Fibroblast of mammary gland (primary cell): Measurements from ENCODE around the gene C10orf67.
"Not testable (repeated sequence)": the region's sequence is repeated elsewhere in the genome, so short reads cannot be mapped to it uniquely, and the experiment has no call there.

ENCODE experiments used
- DNase-seq: peaks from one replicate; pipeline ENCODE4 v3.0.0-alpha.2; 2010; ENCODE audit warnings: low read depth
- H3K4me3 ChIP-seq: 2 replicates; pipeline ENCODE4 v1.5.1; 2011; ENCODE audit warnings: low read depth, mild to moderate bottlenecking, low read length, moderate library complexity; ENCODE audit not compliant: control insufficient read depth
- CTCF ChIP-seq: conservative IDR thresholded peaks from 2 replicates; pipeline ENCODE4 v1.5.1; 2011; ENCODE audit warnings: low read depth, low read length, inconsistent platforms; ENCODE audit not compliant: control insufficient read depth, insufficient read depth

The C10orf67 gene

GRCh38 chr10:23344241-23344841 is at the start of gene C10orf67:
C10orf67 (minus strand) TSS chr10:23344797; CDS start chr10:23344774, 23 bp downstream.
- no peak for TF ChIP-seq CTCF
- peak within 1 kb of the TSS; percentile 65 for H3K4me3 ChIP-seq
- peak; percentile 45 for DNase-seq

- no peak for DNase-seq
- no peak overlapping the region for H3K4me3 ChIP-seq
- TF ChIP-seq CTCF, result no peak
Observed at GRCh38 chr10:23391821-23392220, 47.2 kb upstream of the C10orf67 start.

GRCh38 chr10:23390809-23391208 is 46.2 kb upstream of the C10orf67 start:
- no peak for TF ChIP-seq CTCF
- no peak for DNase-seq
- no peak overlapping the region for H3K4me3 ChIP-seq

- H3K4me3 ChIP-seq, DNase-seq: not testable (repeated sequence)
Observed at GRCh38 chr10:23390408-23390807, 45.8 kb upstream of the C10orf67 start.

- not testable (repeated sequence) for DNase-seq, H3K4me3 ChIP-seq
Observed at GRCh38 chr10:23387516-23387915, 42.9 kb upstream of the C10orf67 start.

- no peak for TF ChIP-seq CTCF
- no peak overlapping the region for H3K4me3 ChIP-seq
Observed at GRCh38 chr10:23386052-23386451, 41.5 kb upstream of the C10orf67 start.

GRCh38 chr10:23384364-23384763 is 39.8 kb upstream of the C10orf67 start:
- H3K4me3 ChIP-seq, result no peak overlapping the region
- DNase-seq, result no peak
- no peak for TF ChIP-seq CTCF

More at GRCh38 chr10:23386052-23386451, 41.5 kb upstream of the C10orf67 start:
- no peak for DNase-seq

- no peak for TF ChIP-seq CTCF
- DNase-seq, result no peak
- no peak overlapping the region for H3K4me3 ChIP-seq
Observed at GRCh38 chr10:23383637-23384036, 39.0 kb upstream of the C10orf67 start.
